Inflammatory macrophage treated with lipopolysaccharide for 1 hour (primary cell): ENCODE data around the gene MPP1.
"Not testable (repeated sequence)": the region's sequence is repeated elsewhere in the genome, so short reads cannot be mapped to it uniquely, and the experiment has no call there.

Experiments
- DNase-seq, 2 donors: peaks; one replicate each; pipeline ENCODE4 v3.0.0-alpha.2; 2020 to 2022

Gene MPP1

GRCh38 chrX:154804957-154805695 lies at the start of gene MPP1:
Gene MPP1 (minus strand): TSS chrX:154805485. CDS start chrX:154805373, 112 bp downstream.
- peak; percentile 56 to 74 for DNase-seq

GRCh38 chrX:154850957-154851611 lies 45.8 kb upstream of the MPP1 start:
- no peak for DNase-seq

- peak; percentile 39 to 58 for DNase-seq
Observed at GRCh38 chrX:154840856-154841255, 35.6 kb upstream of the MPP1 start.

- DNase-seq: no peak
Observed at GRCh38 chrX:154836163-154836562, 30.9 kb upstream of the MPP1 start.

- no peak for DNase-seq
Observed at GRCh38 chrX:154834562-154834961, 29.3 kb upstream of the MPP1 start, which contains the start of gene SMIM9. Gene SMIM9 (minus strand): TSS chrX:154834662. CDS start chrX:154830856, 3,806 bp downstream.

GRCh38 chrX:154833746-154834274 lies 28.5 kb upstream of the MPP1 start:
- no peak for DNase-seq

- no peak for DNase-seq
Observed at GRCh38 chrX:154829926-154830442, 24.7 kb upstream of the MPP1 start.

- peak in 1 of 2 donors; percentile 12 for DNase-seq
Observed at GRCh38 chrX:154829134-154829533, 23.8 kb upstream of the MPP1 start.

- no peak for DNase-seq
Observed at GRCh38 chrX:154828016-154828408, 22.7 kb upstream of the MPP1 start.

- DNase-seq: peak; percentile 6 to 40
Observed at GRCh38 chrX:154827194-154828015, 22.1 kb upstream of the MPP1 start.

- DNase-seq: not testable (repeated sequence)
Observed at GRCh38 chrX:154825586-154825985, 20.3 kb upstream of the MPP1 start.

- no peak for DNase-seq
Observed at GRCh38 chrX:154824638-154825037, 19.4 kb upstream of the MPP1 start.

- DNase-seq: no peak
Observed at GRCh38 chrX:154822029-154822428, 16.7 kb upstream of the MPP1 start.

GRCh38 chrX:154821523-154821922 lies 16.2 kb upstream of the MPP1 start:
- no peak for DNase-seq

- DNase-seq: no peak
Observed at GRCh38 chrX:154819771-154820341, 14.6 kb upstream of the MPP1 start.

GRCh38 chrX:154818916-154819770 lies 13.9 kb upstream of the MPP1 start:
- no peak for DNase-seq

- DNase-seq: not testable (repeated sequence)
Observed at GRCh38 chrX:154817048-154817618, 11.8 kb upstream of the MPP1 start.

GRCh38 chrX:154816326-154816898 lies 11.1 kb upstream of the MPP1 start:
- DNase-seq: not testable (repeated sequence)

GRCh38 chrX:154815274-154815818 lies 10.1 kb upstream of the MPP1 start:
- DNase-seq: no peak

- DNase-seq: no peak
Observed at GRCh38 chrX:154813801-154814200, 8.5 kb upstream of the MPP1 start.
